Adrenal gland (tissue), 12 donors: ENCODE data around the gene KAT7. TPM values are rescaled to one million over a fixed set of nuclear protein-coding genes. Genes with fewer than 3 reads are reported as not detected.
A peak's percentile ranks its signal among the peaks of the same experiment; 100 is the strongest.

ENCODE experiments used
- DNase-seq, 7 donors: peaks; one replicate each; pipeline ENCODE4 v3.0.0-alpha.2; 2019 to 2020
- H3K27ac ChIP-seq, 5 donors: fragments of 200-600 bp; sonication (generic) in 4 of 5; 1 replicate in 3 of 5; 2 replicates in 2 of 5; pipeline versions ENCODE4 v1.5.1 to v1.8.0; 2016 to 2020; ENCODE audit warnings: mild to moderate bottlenecking in 1 of 5
- H3K27me3 ChIP-seq: fragments of 200-600 bp; 2 replicates; pipeline ENCODE4 v1.8.0; 2021
- H3K36me3 ChIP-seq, 2 donors: fragments of 200-600 bp; replicated peaks in 1 of 2; 1 replicate in 1 of 2; 2 replicates in 1 of 2; pipeline versions ENCODE4 v1.5.1 to v1.8.0; 2018 to 2022
- H3K4me1 ChIP-seq, 2 donors: fragments of 200-600 bp; replicated peaks in 1 of 2; 1 replicate in 1 of 2; 2 replicates in 1 of 2; pipeline versions ENCODE4 v1.5.1 to v1.8.0; 2018 to 2021
- H3K4me3 ChIP-seq, 4 donors: fragments of 200-600 bp; sonication (generic) in 3 of 4; one replicate each; pipeline ENCODE4 v1.5.1; 2016 to 2018
- H3K9me3 ChIP-seq, 3 donors: fragments of 200-600 bp; sonication (generic) in 1 of 3; replicated peaks in 1 of 3; 1 replicate in 2 of 3; 2 replicates in 1 of 3; pipeline versions ENCODE4 v1.5.1 to v1.8.0; 2016 to 2021
- CTCF ChIP-seq, 6 experiments: fragments of 450-650 bp in 4 of 6; fragments of 200-600 bp in 2 of 6; sonication (generic) in 1 of 6; IDR thresholded peaks; 1 replicate in 5 of 6; 2 replicates in 1 of 6; pipeline versions ENCODE4 v1.5.1 to v1.8.0; 2016 to 2021; ENCODE audit warnings: antibody characterized with exemption in 6 of 6, mild to moderate bottlenecking in 2 of 6, moderate library complexity in 1 of 6
- POLR2A ChIP-seq, 2 donors: fragments of 450-650 bp; IDR thresholded peaks; one replicate each; pipeline ENCODE4 v1.6.1; 2017; ENCODE audit warnings: antibody characterized with exemption in 2 of 2, mild to moderate bottlenecking in 2 of 2, moderate library complexity in 1 of 2
- WGBS, 4 donors: extraction: QIAGEN DNeasy Blood & Tissue Kit in 2 of 4; methylation state at CpG; one replicate each; pipeline versions ENCODE4 v1.1.5 to v1.1.7; 2013 to 2017; 5-methylcytosine and 5-hydroxymethylcytosine counted together
- intact Hi-C, 2 donors: fragments of 100-400 bp; cut with DNase I; formaldehyde crosslinking; loops; one replicate each; pipeline versions ENCODE4 v1.14.1 to v1.15.0; 2022 to 2023
- polyA plus RNA-seq, 3 donors: library from polyadenylated mRNA; stranded (reverse); fragments of 200-250 nt in 2 of 3; fragments of 350-450 nt in 1 of 3; fragmentation: Illumina TruSeq in 1 of 3; extraction: RNeasy Lipid Tissue Mini Kit (QIAGEN cat#74804) in 1 of 3; gene quantifications; one replicate each; pipeline ENCODE4 v1.2.3, GENCODE V29; 2013 to 2014
- total RNA-seq, 9 donors: library from RNA; depleted of rRNA in 4 of 9; stranded (reverse); fragments of >200 nt in 4 of 9; fragments of 120-200 nt in 1 of 9; fragmentation: NEBNext Ultra II Directional in 1 of 9; extraction: Animal tissue kit (Norgen Biotek cat#: 25700) in 1 of 9; gene quantifications; one replicate each; pipeline versions ENCODE4 v1.1.0 to v1.2.4, GENCODE V29; 2013 to 2023
- donor health status: healthy with polysubstance abuse.
- donor health status: Bipolar disorder and iron deficiency.
- donor health status: DM: yes; HTN: yes; CAD: no.
- donor health status: DM: no; HTN: no; CAD: no.
- donor health status: DM: no; HTN: no; CAD: no.
- donor health status: DM: yes; HTN: yes; CAD: no.

Gene KAT7
- total and polyA plus RNA-seq, 12 donors, result 5.2 to 54.7 (median 39.8) TPM

GRCh38 chr17:49846938-49847712, 58.6 kb downstream of the KAT7 start:
- Histone ChIP-seq H3K9me3 (no peaks in the 10 kb centered on the region), H3K36me3 (no peaks in the 10 kb centered on the region), H3K4me3 (no peak overlapping the region), H3K4me1 (peaks cover 0 to 34% of the 10 kb centered on the region in 2 donors), H3K27me3 (no peaks in the 10 kb centered on the region), H3K27ac (no peak overlapping the region)
- DNase-seq, result peak in 2 of 7 donors; percentile 15 to 42
- TF ChIP-seq POLR2A (IDR thresholded peaks at IDR 0.05) (no peak), CTCF (IDR thresholded peaks at IDR 0.05) (no peak)
- 41 to 56% (median 52%) methylated on average over 3 to 9 of the region's 9 CpGs for WGBS, 4 donors
- intact Hi-C loops, result loop anchor here in 1 of 2 donors (10.0 kb wide), 1 partner anchor 52 kb away; no protein-coding TSS in a partner anchor

- Histone ChIP-seq H3K4me1 (peaks cover 0 to 34% of the 10 kb centered on the region in 2 donors), H3K9me3 (no peaks in the 10 kb centered on the region), H3K27me3 (no peaks in the 10 kb centered on the region), H3K4me3 (no peak within 1 kb of the TSS), H3K36me3 (no peaks in the 10 kb centered on the region), H3K27ac (no peak within 1 kb of the TSS)
- intact Hi-C loops, result loop anchor here in 1 of 2 donors (10.0 kb wide), 1 partner anchor 53 kb away; no protein-coding TSS in a partner anchor
- no peak for DNase-seq
- no peak for TF ChIP-seq CTCF (IDR thresholded peaks at IDR 0.05)
- no peak for TF ChIP-seq POLR2A (IDR thresholded peaks at IDR 0.05)
Measured at GRCh38 chr17:49848019-49848473, 59.6 kb downstream of the KAT7 start, which contains the start of gene TAC4. Gene TAC4, minus strand, starts transcription at chr17:49848069. Its CDS starts 52 bp downstream, at chr17:49848017.

- 90 to 95% (median 93%) methylated on average over 5 of the region's 5 CpGs for WGBS, 4 donors
- no peaks in the 10 kb centered on the region for H3K9me3 ChIP-seq
- H3K4me1 ChIP-seq, result peaks cover 0 to 34% of the 10 kb centered on the region in 2 donors
- intact Hi-C loops, result loop anchor here in 1 of 2 donors (10.0 kb wide), 1 partner anchor 54 kb away; no protein-coding TSS in a partner anchor
- TF ChIP-seq CTCF (IDR thresholded peaks at IDR 0.05) (no peak), POLR2A (IDR thresholded peaks at IDR 0.05) (no peak)
- no peak overlapping the region for H3K27ac ChIP-seq
- no peak for DNase-seq
- no peaks in the 10 kb centered on the region for H3K27me3 ChIP-seq
- no peak overlapping the region for H3K4me3 ChIP-seq
- H3K36me3 ChIP-seq, result no peaks in the 10 kb centered on the region
Measured at GRCh38 chr17:49848739-49849138, 60.3 kb downstream of the KAT7 start.

- no peak overlapping the region for H3K4me3 ChIP-seq
- WGBS, 4 donors, result 87 to 96% (median 93%) methylated on average over 5 of the region's 5 CpGs
- no peaks in the 10 kb centered on the region for H3K36me3 ChIP-seq
- H3K27ac ChIP-seq, result no peak overlapping the region
- TF ChIP-seq POLR2A (IDR thresholded peaks at IDR 0.05) (no peak), CTCF (IDR thresholded peaks at IDR 0.05) (no peak)
- intact Hi-C loops, result loop anchor here (2.0 to 10.0 kb wide), 4 partner anchors 143 to 281 kb away; partner anchors contain the start of genes SLC35B1 (in 2 of the 2) and NXPH3 (in 1 of the 2)
- H3K9me3 ChIP-seq, result no peaks in the 10 kb centered on the region
- no peak for DNase-seq
- peaks cover 0 to 28% of the 10 kb centered on the region in 2 donors for H3K4me1 ChIP-seq
- no peaks in the 10 kb centered on the region for H3K27me3 ChIP-seq
Measured at GRCh38 chr17:49850218-49850610, 61.7 kb downstream of the KAT7 start.
